Smooth muscle cell (in vitro differentiated cells): ENCODE data around the gene PSME2. TPM values are rescaled to one million over a fixed set of nuclear protein-coding genes. Genes with fewer than 3 reads are reported as not detected.
"Not testable (repeated sequence)": the region's sequence is repeated elsewhere in the genome, so short reads cannot be mapped to it uniquely, and the experiment has no call there.

Source experiments
- DNase-seq: peaks from one replicate; lab custom pipeline; 2025; ENCODE audit not compliant: unreplicated experiment; lab: John Stamatoyannopoulos, UW
- H2AFZ ChIP-seq: fragments of 200-600 bp; sonication (generic); 2 replicates; pipeline ENCODE4 v1.6.0; 2016; ENCODE audit warnings: antibody characterized with exemption, low read depth, mild to moderate bottlenecking
- H3F3A ChIP-seq: fragments of 200-600 bp; sonication (generic); 2 replicates; pipeline ENCODE4 v1.6.0; 2017; ENCODE audit warnings: antibody characterized with exemption, low read depth
- H3K27ac ChIP-seq: fragments of 200-600 bp; sonication (generic); 2 replicates; pipeline ENCODE4 v1.5.1; 2016; ENCODE audit warnings: low read depth, mild to moderate bottlenecking
- H3K27me3 ChIP-seq: fragments of 200-600 bp; sonication (generic); 2 replicates; pipeline ENCODE4 v1.6.1; 2016; ENCODE audit warnings: low read depth, mild to moderate bottlenecking
- H3K36me3 ChIP-seq: fragments of 200-600 bp; sonication (generic); 2 replicates; pipeline ENCODE4 v1.5.1; 2016; ENCODE audit warnings: low read depth
- H3K4me1 ChIP-seq: fragments of 200-600 bp; sonication (generic); 2 replicates; pipeline ENCODE4 v1.5.1; 2016; ENCODE audit warnings: low read depth
- H3K4me2 ChIP-seq: fragments of 200-600 bp; sonication (generic); 2 replicates; pipeline ENCODE4 v1.6.0; 2016; ENCODE audit warnings: mild to moderate bottlenecking
- H3K4me3 ChIP-seq: fragments of 200-600 bp; sonication (generic); 2 replicates; pipeline ENCODE4 v1.5.1; 2016; ENCODE audit warnings: mild to moderate bottlenecking
- H3K79me2 ChIP-seq: fragments of 200-600 bp; sonication (generic); 2 replicates; pipeline ENCODE4 v1.6.0; 2016; ENCODE audit warnings: low read depth, mild to moderate bottlenecking
- H3K9ac ChIP-seq: fragments of 200-600 bp; sonication (generic); 2 replicates; pipeline ENCODE4 v1.6.0; 2016; ENCODE audit warnings: low read depth
- H3K9me3 ChIP-seq: fragments of 200-600 bp; sonication (generic); replicated peaks from 2 replicates; pipeline ENCODE4 v1.5.1; 2016; ENCODE audit warnings: low read depth
- H4K20me1 ChIP-seq: fragments of 200-600 bp; sonication (generic); 2 replicates; pipeline ENCODE4 v1.6.0; 2016; ENCODE audit warnings: low read depth
- WGBS: methylation state at CpG from one replicate; pipeline ENCODE4 v1.1.7; 2016; ENCODE audit warnings: low lambda C conversion rate; 5-methylcytosine and 5-hydroxymethylcytosine counted together
- polyA plus RNA-seq: library from polyadenylated mRNA; unstranded; fragments of >200 nt; fragmentation: Nextera tagmentation; extraction: Ambion mirVana; gene quantifications from 2 replicates; pipeline ENCODE4 v1.2.1, GENCODE V29; 2016
- total RNA-seq: library from RNA; depleted of rRNA; stranded (reverse); fragments of >200 nt; gene quantifications from 2 replicates; pipeline ENCODE4 v1.2.3, GENCODE V29; 2014
- TF ChIP-seq, protein P1 (sequence below): fragments of 200-600 bp; sonication (generic); IDR thresholded peaks from 2 replicates; pipeline ENCODE4 v1.5.1; 2017; ENCODE audit warnings: borderline replicate concordance, mild to moderate bottlenecking, antibody characterized with exemption; ENCODE audit not compliant: insufficient read depth, poor library complexity, severe bottlenecking

Gene PSME2
- total and polyA plus RNA-seq, 2 experiments from 2014 or later = 40.7 to 164 TPM

DNA sequence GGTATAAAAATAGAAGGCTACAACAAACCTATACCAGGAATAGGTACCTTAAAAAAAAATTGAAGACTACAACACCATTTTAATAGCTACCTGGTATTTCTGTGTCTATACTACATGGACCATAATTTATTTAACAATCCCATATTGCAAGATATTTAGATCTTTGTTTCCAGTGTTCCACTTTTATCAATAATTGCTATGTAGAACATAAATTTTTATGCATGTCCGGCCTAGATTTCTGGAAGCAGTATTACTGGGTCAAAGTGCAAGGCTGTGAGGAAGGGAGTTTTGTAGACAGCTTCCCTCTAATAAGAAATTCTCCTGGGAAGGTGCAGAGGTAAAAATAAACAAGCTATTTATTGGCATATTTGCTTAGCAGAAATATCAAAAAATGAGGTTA, 35.9 kb downstream of the PSME2 start:
- Histone ChIP-seq H4K20me1 (no peaks in the 10 kb centered on the region), H2AFZ (no peak overlapping the region), H3K4me1 (peaks cover 2% of the 10 kb centered on the region), H3K27me3 (no peaks in the 10 kb centered on the region), H3K4me3 (no peak overlapping the region), H3K27ac (no peak overlapping the region), H3K9ac (no peak overlapping the region), H3K4me2 (no peak overlapping the region), H3K36me3 (no peaks in the 10 kb centered on the region), H3F3A (no peaks in the 10 kb centered on the region), H3K79me2 (no peaks in the 10 kb centered on the region), H3K9me3 (no peaks in the 10 kb centered on the region)
- DNase-seq = no peak
- WGBS = 97% methylated on average over 1 of the region's 1 CpG
- TF ChIP-seq, protein P1, sequence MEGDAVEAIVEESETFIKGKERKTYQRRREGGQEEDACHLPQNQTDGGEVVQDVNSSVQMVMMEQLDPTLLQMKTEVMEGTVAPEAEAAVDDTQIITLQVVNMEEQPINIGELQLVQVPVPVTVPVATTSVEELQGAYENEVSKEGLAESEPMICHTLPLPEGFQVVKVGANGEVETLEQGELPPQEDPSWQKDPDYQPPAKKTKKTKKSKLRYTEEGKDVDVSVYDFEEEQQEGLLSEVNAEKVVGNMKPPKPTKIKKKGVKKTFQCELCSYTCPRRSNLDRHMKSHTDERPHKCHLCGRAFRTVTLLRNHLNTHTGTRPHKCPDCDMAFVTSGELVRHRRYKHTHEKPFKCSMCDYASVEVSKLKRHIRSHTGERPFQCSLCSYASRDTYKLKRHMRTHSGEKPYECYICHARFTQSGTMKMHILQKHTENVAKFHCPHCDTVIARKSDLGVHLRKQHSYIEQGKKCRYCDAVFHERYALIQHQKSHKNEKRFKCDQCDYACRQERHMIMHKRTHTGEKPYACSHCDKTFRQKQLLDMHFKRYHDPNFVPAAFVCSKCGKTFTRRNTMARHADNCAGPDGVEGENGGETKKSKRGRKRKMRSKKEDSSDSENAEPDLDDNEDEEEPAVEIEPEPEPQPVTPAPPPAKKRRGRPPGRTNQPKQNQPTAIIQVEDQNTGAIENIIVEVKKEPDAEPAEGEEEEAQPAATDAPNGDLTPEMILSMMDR = no peak

DNA sequence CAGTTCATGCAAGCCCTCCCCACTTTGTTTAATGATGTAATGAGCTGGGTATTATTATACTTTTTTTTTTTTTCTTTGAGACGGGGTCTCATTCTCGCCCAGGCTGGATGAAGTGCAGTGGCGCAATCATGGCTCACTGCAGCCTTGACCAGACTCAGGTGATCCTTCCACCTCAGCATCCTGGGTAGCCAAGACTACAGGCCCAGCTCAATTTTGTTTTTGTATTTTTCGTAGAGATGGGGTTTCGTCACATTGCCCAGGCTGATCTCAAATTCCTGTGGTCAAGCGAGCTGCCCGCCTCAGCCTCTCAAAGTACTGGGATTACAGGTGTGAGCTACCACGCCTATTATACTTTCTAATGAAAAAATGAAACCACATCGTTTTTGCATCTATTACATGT, 36.4 kb downstream of the PSME2 start:
- no peak overlapping the region for H3K4me2 ChIP-seq
- H3K79me2 ChIP-seq = no peaks in the 10 kb centered on the region
- H3K36me3 ChIP-seq = no peaks in the 10 kb centered on the region
- no peaks in the 10 kb centered on the region for H3K27me3 ChIP-seq
- TF ChIP-seq, protein P1 = no peak
- DNase-seq = no peak
- H3K9ac ChIP-seq = no peak overlapping the region
- no peak overlapping the region for H3K4me3 ChIP-seq
- H4K20me1 ChIP-seq = no peaks in the 10 kb centered on the region
- peaks cover 2% of the 10 kb centered on the region for H3K4me1 ChIP-seq
- H3K27ac ChIP-seq = no peak overlapping the region
- H2AFZ ChIP-seq = no peak overlapping the region
- no peaks in the 10 kb centered on the region for H3K9me3 ChIP-seq
- H3F3A ChIP-seq = no peaks in the 10 kb centered on the region
- WGBS = 88% methylated on average over 9 of the region's 9 CpGs

DNA sequence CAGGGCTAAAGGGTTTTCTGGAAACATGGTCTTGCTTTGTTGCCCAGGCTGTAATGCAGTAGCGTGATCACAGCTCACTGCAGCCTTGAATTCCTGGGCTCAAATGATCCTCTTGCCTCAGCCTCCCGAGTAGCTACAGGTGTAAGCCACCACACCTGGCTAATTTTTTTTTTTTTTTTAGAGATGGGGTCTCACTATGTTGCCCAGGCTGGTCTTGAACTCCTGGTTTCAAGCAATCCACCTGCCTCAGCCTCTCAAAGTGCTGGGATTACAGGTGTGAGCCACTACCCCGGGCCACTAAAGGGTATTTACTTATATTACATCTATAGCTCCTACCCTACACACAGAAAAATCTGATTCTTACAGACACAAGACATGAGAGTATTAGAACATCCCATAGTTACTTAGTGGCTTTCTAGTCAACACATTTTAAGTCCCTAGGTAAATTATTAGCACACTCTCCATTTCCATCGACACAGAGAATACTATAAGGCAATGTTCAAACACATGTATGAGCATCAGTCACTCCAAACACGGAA, 38.0 kb downstream of the PSME2 start:
- no peaks in the 10 kb centered on the region for H4K20me1 ChIP-seq
- peaks cover 2% of the 10 kb centered on the region for H3K4me1 ChIP-seq
- 27% methylated on average over 5 of the region's 5 CpGs for WGBS
- no peak overlapping the region for H2AFZ ChIP-seq
- no peaks in the 10 kb centered on the region for H3K27me3 ChIP-seq
- H3K36me3 ChIP-seq = no peaks in the 10 kb centered on the region
- no peaks in the 10 kb centered on the region for H3F3A ChIP-seq
- TF ChIP-seq, protein P1 = no peak
- H3K4me2 ChIP-seq = no peak overlapping the region
- no peak for DNase-seq
- no peak overlapping the region for H3K4me3 ChIP-seq
- H3K9me3 ChIP-seq = no peaks in the 10 kb centered on the region
- no peak overlapping the region for H3K9ac ChIP-seq
- H3K79me2 ChIP-seq = no peaks in the 10 kb centered on the region
- H3K27ac ChIP-seq = no peak overlapping the region

DNA sequence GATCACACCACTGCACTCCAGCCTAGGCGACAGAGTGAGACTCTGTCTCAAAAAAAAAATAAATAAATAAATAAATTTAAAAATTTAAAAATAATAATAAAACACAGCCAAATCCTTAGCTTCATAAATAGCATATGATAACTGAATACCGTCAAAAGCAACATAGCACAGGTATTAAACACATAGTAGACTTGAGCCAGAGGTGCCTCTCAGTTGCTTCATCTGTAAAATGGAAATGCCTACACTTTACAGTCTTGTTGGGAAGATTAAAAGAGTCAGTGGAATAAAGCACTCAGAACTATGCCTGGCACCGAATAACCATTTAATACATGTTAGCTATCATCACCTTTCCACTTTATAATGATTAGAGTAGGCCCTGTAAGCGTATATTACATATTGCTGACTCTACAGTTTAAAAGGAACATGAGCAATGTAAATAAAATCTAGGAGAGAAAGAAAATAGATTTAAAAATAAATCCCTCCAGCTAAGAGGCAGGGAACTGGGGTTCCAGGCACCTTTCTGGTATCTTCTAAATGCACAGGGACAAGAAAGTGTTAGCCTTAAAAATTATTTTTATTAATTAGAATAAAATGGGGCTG, 39.6 kb downstream of the PSME2 start:
- Histone ChIP-seq H3K27ac (no peak overlapping the region), H3K36me3 (no peaks in the 10 kb centered on the region), H2AFZ (no peak overlapping the region), H3K4me2 (no peak overlapping the region), H4K20me1 (no peaks in the 10 kb centered on the region), H3K27me3 (no peaks in the 10 kb centered on the region), H3K79me2 (no peaks in the 10 kb centered on the region), H3K9ac (no peak overlapping the region), H3K9me3 (no peaks in the 10 kb centered on the region), H3K4me3 (no peak overlapping the region), H3K4me1 (no peaks in the 10 kb centered on the region), H3F3A (no peaks in the 10 kb centered on the region)
- TF ChIP-seq, protein P1 = no peak
- DNase-seq = no peak
- WGBS = 88% methylated on average over 4 of the region's 4 CpGs

DNA sequence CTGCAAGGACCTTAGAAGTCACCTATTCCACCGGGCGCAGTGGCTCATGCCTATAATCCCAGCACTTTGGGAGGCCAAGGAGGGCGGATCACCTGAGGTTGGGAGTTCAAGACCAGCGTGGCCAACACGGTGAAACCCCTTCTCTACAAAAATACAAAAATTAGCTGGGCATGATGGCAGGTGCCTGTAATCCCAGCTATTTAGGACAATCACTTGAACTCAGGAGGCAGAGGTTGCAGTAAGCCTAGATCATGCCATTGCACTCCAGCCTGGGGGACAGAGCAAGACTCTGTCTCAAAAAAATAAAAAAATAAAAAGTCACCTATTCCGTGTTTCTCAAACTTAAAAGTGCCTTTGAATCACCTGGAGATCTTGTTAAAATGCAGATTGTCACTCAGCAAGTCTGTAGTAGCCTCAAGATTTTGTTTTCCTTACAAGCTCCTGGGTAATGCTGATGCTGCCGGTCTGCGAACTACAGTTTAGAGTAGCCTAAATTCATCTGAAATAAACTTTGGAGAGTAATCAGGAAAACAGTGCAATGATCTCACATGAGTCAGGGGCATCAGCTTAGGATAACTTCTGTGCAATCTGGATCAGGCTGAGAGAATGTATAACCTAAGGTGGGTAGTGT, 40.7 kb downstream of the PSME2 start:
- H2AFZ ChIP-seq, H3K4me2 ChIP-seq, H3K27ac ChIP-seq, H3F3A ChIP-seq, H3K79me2 ChIP-seq, H3K9ac ChIP-seq, H3K36me3 ChIP-seq, H3K4me1 ChIP-seq, DNase-seq, H3K27me3 ChIP-seq, H3K9me3 ChIP-seq, H4K20me1 ChIP-seq, H3K4me3 ChIP-seq: not testable (repeated sequence)
- 93% methylated on average over 8 of the region's 8 CpGs for WGBS
